NCI-H1417 treated with DMSO at 0.1 percent for 48 hours (cell line): ENCODE measurements around the gene LCOR.

Experiments
- DNase-seq: peaks from one replicate; lab custom pipeline; 2025; lab: John Stamatoyannopoulos, UW

LCOR gene

GRCh38 chr10:96890172-96890513 is 58.0 kb downstream of the LCOR start:
- DNase-seq: no peak

GRCh38 chr10:96890580-96890979 is 58.5 kb downstream of the LCOR start:
- no peak for DNase-seq

GRCh38 chr10:96891840-96892239 is 59.7 kb downstream of the LCOR start:
- no peak for DNase-seq

GRCh38 chr10:96895662-96896424 is 63.7 kb downstream of the LCOR start:
- DNase-seq: no peak

GRCh38 chr10:96896884-96897589 is 64.9 kb downstream of the LCOR start:
- DNase-seq: no peak

GRCh38 chr10:96902117-96902516 is 70.0 kb downstream of the LCOR start:
- no peak for DNase-seq

GRCh38 chr10:96902731-96903358 is 70.7 kb downstream of the LCOR start:
- no peak for DNase-seq

- no peak for DNase-seq
Measured at GRCh38 chr10:96904648-96905047, 72.5 kb downstream of the LCOR start.

- no peak for DNase-seq
Measured at GRCh38 chr10:96906864-96907263, 74.8 kb downstream of the LCOR start.

- DNase-seq: no peak
Measured at GRCh38 chr10:96910488-96911395, 78.6 kb downstream of the LCOR start.

- DNase-seq: no peak
Measured at GRCh38 chr10:96912405-96912804, 80.3 kb downstream of the LCOR start.

GRCh38 chr10:96913906-96914305 is 81.8 kb downstream of the LCOR start:
- no peak for DNase-seq

- no peak for DNase-seq
Measured at GRCh38 chr10:96917628-96918027, 85.5 kb downstream of the LCOR start.

GRCh38 chr10:96918214-96919002 is 86.3 kb downstream of the LCOR start:
- DNase-seq: no peak

GRCh38 chr10:96919785-96920430 is 87.8 kb downstream of the LCOR start:
- DNase-seq: no peak

GRCh38 chr10:96921655-96922054 is 89.6 kb downstream of the LCOR start:
- no peak for DNase-seq

- no peak for DNase-seq
Measured at GRCh38 chr10:96922978-96923948, 91.2 kb downstream of the LCOR start.

GRCh38 chr10:96924861-96925260 is 92.8 kb downstream of the LCOR start:
- DNase-seq: no peak

GRCh38 chr10:96930469-96930868 is 98.4 kb downstream of the LCOR start:
- DNase-seq: no peak

- DNase-seq: no peak
Measured at GRCh38 chr10:96935148-96935547, 103.0 kb downstream of the LCOR start.
